ENCODE data around the gene NHLRC2. TPM values are rescaled to one million over a fixed set of nuclear protein-coding genes. Genes with fewer than 3 reads are reported as not detected.

NHLRC2 gene
- total RNA-seq, 4 donors from 2014 or later, result 47.1 to 66.7 (median 56.2) TPM

DNA sequence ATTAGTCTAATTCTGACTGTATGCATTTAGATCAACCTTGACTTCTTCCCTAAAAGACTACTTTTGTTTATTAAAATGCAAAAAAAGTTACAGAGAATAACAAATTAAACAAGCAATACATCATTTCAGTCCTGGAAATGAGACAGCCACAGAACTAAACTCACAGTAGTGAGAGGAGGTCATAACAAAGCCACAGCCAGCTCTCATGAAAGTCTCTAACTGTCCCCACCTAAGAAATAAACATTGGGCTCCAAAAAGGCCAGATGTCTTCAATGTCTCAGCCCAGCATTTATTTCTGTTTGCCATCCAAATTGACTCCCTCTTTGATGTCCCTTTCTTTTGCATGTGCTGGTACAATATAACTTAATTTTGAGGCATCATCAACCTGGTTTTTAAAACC lies 74.4 kb downstream of the NHLRC2 start:
- no peaks in the 10 kb centered on the region for H3K36me3 ChIP-seq
- H3K4me1 ChIP-seq, result peaks cover 13 to 14% of the 10 kb centered on the region in 2 donors
- no peak overlapping the region for H3K4me3 ChIP-seq (replicated peaks in 1 of 3)
- TF ChIP-seq POLR2A (IDR thresholded peaks at IDR 0.05), result no peak
- TF ChIP-seq, protein P1, sequence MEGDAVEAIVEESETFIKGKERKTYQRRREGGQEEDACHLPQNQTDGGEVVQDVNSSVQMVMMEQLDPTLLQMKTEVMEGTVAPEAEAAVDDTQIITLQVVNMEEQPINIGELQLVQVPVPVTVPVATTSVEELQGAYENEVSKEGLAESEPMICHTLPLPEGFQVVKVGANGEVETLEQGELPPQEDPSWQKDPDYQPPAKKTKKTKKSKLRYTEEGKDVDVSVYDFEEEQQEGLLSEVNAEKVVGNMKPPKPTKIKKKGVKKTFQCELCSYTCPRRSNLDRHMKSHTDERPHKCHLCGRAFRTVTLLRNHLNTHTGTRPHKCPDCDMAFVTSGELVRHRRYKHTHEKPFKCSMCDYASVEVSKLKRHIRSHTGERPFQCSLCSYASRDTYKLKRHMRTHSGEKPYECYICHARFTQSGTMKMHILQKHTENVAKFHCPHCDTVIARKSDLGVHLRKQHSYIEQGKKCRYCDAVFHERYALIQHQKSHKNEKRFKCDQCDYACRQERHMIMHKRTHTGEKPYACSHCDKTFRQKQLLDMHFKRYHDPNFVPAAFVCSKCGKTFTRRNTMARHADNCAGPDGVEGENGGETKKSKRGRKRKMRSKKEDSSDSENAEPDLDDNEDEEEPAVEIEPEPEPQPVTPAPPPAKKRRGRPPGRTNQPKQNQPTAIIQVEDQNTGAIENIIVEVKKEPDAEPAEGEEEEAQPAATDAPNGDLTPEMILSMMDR (IDR thresholded peaks at IDR 0.05), result no peak
- H3K27me3 ChIP-seq, result no peaks in the 10 kb centered on the region
- H3K9me3 ChIP-seq, result no peaks in the 10 kb centered on the region
- H3K27ac ChIP-seq, result peak overlapping the region in 1 of 3 donors; percentile 0
- intact Hi-C loops (cut with DNase I), result no loop called here
- DNase-seq, result no peak

GRCh38 chr10:113929522-113929921 lies 75.1 kb downstream of the NHLRC2 start:
- intact Hi-C loops (cut with DNase I), result no loop called here
- H3K36me3 ChIP-seq, result no peaks in the 10 kb centered on the region
- peak; percentile 33 to 40 for DNase-seq
- H3K4me1 ChIP-seq, result peaks cover 13 to 14% of the 10 kb centered on the region in 2 donors
- H3K27ac ChIP-seq, result peak overlapping the region in 2 of 3 donors; percentile 0 to 10
- H3K27me3 ChIP-seq, result no peaks in the 10 kb centered on the region
- H3K4me3 ChIP-seq (replicated peaks in 1 of 3), result no peak overlapping the region
- WGBS, 2 donors, result 33 to 38% methylated on average over 6 of the region's 6 CpGs
- TF ChIP-seq, protein P1 (IDR thresholded peaks at IDR 0.05), result no peak
- TF ChIP-seq POLR2A (IDR thresholded peaks at IDR 0.05), result no peak
- no peaks in the 10 kb centered on the region for H3K9me3 ChIP-seq

GRCh38 chr10:113930482-113931057 lies 76.1 kb downstream of the NHLRC2 start:
- 58 to 62% methylated on average over 3 of the region's 3 CpGs for WGBS, 2 donors
- no peak overlapping the region for H3K4me3 ChIP-seq (replicated peaks in 1 of 3)

DNA sequence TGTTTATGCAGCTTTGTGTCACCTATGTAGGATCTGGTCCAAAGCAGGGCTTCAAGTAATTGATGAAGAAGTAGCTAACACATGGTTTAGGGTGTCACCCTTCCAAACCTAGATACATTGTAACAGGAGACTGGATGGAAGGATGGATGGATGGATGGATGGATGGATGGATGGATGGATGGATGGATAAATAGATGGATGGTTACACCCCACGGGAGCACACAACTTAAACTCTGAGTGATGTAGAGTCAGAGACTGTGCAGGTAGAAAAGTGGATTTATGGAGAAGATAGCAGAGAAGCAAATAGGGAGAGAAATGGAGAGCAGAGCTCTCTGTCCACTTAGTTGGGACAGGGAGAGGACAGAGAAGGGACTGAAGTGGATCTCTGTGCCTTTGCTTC lies 78.4 kb downstream of the NHLRC2 start:
- TF ChIP-seq, protein P1 (IDR thresholded peaks at IDR 0.05), result no peak
- TF ChIP-seq POLR2A (IDR thresholded peaks at IDR 0.05), result no peak
- H3K36me3 ChIP-seq, result no peaks in the 10 kb centered on the region
- H3K4me1 ChIP-seq, result peaks cover 13 to 14% of the 10 kb centered on the region in 2 donors
- H3K9me3 ChIP-seq, result no peaks in the 10 kb centered on the region
- no peak overlapping the region for H3K27ac ChIP-seq
- 90 to 94% methylated on average over 1 of the region's 1 CpG for WGBS, 2 donors
- no peak for DNase-seq
- intact Hi-C loops (cut with DNase I), result no loop called here
- no peak overlapping the region for H3K4me3 ChIP-seq (replicated peaks in 1 of 3)
- no peaks in the 10 kb centered on the region for H3K27me3 ChIP-seq

More at GRCh38 chr10:113930482-113931057, 76.1 kb downstream of the NHLRC2 start:
- no peak overlapping the region for H3K27ac ChIP-seq
- intact Hi-C loops (cut with DNase I), result no loop called here
- no peak for TF ChIP-seq POLR2A (IDR thresholded peaks at IDR 0.05)
- TF ChIP-seq, protein P1 (IDR thresholded peaks at IDR 0.05), result no peak
- no peaks in the 10 kb centered on the region for H3K27me3 ChIP-seq
- H3K9me3 ChIP-seq, result no peaks in the 10 kb centered on the region
- H3K36me3 ChIP-seq, result no peaks in the 10 kb centered on the region
- peaks cover 13 to 14% of the 10 kb centered on the region in 2 donors for H3K4me1 ChIP-seq
- no peak for DNase-seq

DNA sequence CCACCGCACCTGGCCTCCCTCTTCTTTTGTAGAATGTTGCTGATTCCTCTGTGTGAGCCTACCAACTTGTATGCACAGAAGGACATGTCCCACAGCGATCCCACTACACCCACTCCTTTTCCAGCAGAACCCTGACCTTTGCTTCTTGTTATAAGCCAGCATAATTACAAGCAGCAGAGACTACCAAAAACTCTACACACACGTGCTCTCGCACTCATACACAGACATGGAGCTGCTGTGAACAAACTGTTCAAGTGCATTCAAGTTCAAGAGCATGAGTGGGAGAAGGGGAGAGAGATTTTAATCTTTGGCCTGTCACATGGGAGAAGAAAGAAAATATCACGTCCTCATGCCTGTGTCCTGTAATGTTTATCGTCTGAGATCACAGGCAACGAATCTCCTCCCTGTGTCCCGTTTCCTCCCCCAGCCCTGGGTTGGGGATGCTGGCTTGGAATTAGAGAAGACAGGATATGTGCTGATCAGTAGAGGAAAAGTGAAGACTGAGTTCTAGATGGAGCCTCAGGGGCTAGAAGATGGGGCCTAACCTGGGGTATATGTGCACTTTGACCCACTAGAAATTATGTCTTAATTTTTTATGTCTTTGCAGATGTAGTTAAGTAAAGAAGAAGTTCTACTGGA lies 79.6 kb downstream of the NHLRC2 start:
- H3K4me3 ChIP-seq (replicated peaks in 1 of 3), result no peak overlapping the region
- peaks cover 11 to 14% of the 10 kb centered on the region in 2 donors for H3K4me1 ChIP-seq
- no peak for DNase-seq
- H3K9me3 ChIP-seq, result no peaks in the 10 kb centered on the region
- 63 to 69% methylated on average over 8 of the region's 8 CpGs for WGBS, 2 donors
- TF ChIP-seq, protein P1 (IDR thresholded peaks at IDR 0.05), result no peak
- no peak for TF ChIP-seq POLR2A (IDR thresholded peaks at IDR 0.05)
- no peaks in the 10 kb centered on the region for H3K36me3 ChIP-seq
- H3K27me3 ChIP-seq, result no peaks in the 10 kb centered on the region
- intact Hi-C loops (cut with DNase I), result no loop called here
- H3K27ac ChIP-seq, result no peak overlapping the region

Data from thyroid gland (tissue), 4 donors.